Uterus (tissue), 4 donors: Measurements from ENCODE around the gene POLD3. TPM values are rescaled to one million over a fixed set of nuclear protein-coding genes. Genes with fewer than 3 reads are reported as not detected.

Source experiments
- DNase-seq, 2 donors: peaks; one replicate each; pipeline ENCODE4 v3.0.0-alpha.2; 2019 to 2020
- H3K27ac ChIP-seq, 2 donors: fragments of 200-600 bp; sonication (generic); 1 replicate in 1 of 2; 2 replicates in 1 of 2; pipeline ENCODE4 v1.5.1; 2016 to 2018
- H3K27me3 ChIP-seq, 2 donors: fragments of 200-600 bp; sonication (generic); one replicate each; pipeline ENCODE4 v1.5.1; 2018 to 2019; ENCODE audit warnings: control low read depth in 1 of 2
- H3K36me3 ChIP-seq, 2 donors: fragments of 200-600 bp; sonication (generic); one replicate each; pipeline ENCODE4 v1.5.1; 2019; ENCODE audit warnings: control low read depth in 1 of 2
- H3K4me1 ChIP-seq, 2 donors: fragments of 200-600 bp; sonication (generic); one replicate each; pipeline ENCODE4 v1.5.1; 2018 to 2019; ENCODE audit warnings: control low read depth in 1 of 2
- H3K4me3 ChIP-seq, 2 donors: fragments of 200-600 bp; sonication (generic); 1 replicate in 1 of 2; 2 replicates in 1 of 2; pipeline ENCODE4 v1.5.1; 2018 to 2019; ENCODE audit warnings: mild to moderate bottlenecking in 1 of 2
- H3K9me3 ChIP-seq, 2 donors: fragments of 200-600 bp; sonication (generic); one replicate each; pipeline ENCODE4 v1.5.1; 2019; ENCODE audit warnings: control low read depth in 1 of 2
- CTCF ChIP-seq, 4 experiments: fragments of 200-600 bp in 2 of 4; fragments of 450-650 bp in 2 of 4; sonication (generic) in 2 of 4; IDR thresholded peaks; one replicate each; pipeline ENCODE4 v1.5.1; 2016 to 2019; ENCODE audit warnings: antibody characterized with exemption in 4 of 4, mild to moderate bottlenecking in 2 of 4, moderate library complexity in 1 of 4
- POLR2A ChIP-seq, 2 donors: fragments of 450-650 bp; IDR thresholded peaks; one replicate each; pipeline ENCODE4 v1.6.1; 2016; ENCODE audit warnings: antibody characterized with exemption in 2 of 2, mild to moderate bottlenecking in 1 of 2, moderate library complexity in 1 of 2
- intact Hi-C: fragments of 100-400 bp; cut with DNase I; formaldehyde crosslinking; loops from one replicate; pipeline ENCODE4 v1.15.1; 2023; ENCODE audit warnings: low total_unique reads
- total RNA-seq, 4 donors: library from RNA; depleted of rRNA in 3 of 4; stranded (reverse); fragments of >200 nt in 3 of 4; gene quantifications; one replicate each; pipeline versions ENCODE4 v1.1.0 to v1.2.4, GENCODE V29; 2014 to 2023
- donor health status: DM: yes; HTN: yes; CAD: no.

The POLD3 gene
- total RNA-seq, 4 donors from 2014 or later = 10.3 to 32.1 (median 21.3) TPM

- no peak overlapping the region for H3K27ac ChIP-seq
- no peak for DNase-seq
- no peaks in the 10 kb centered on the region for H3K9me3 ChIP-seq
- no peaks in the 10 kb centered on the region for H3K36me3 ChIP-seq
- intact Hi-C loops = loop anchor here (10.0 kb wide), 1 partner anchor 121 kb away; no protein-coding TSS in a partner anchor
- TF ChIP-seq CTCF (IDR thresholded peaks at IDR 0.05) (no peak), POLR2A (IDR thresholded peaks at IDR 0.05) (no peak)
- H3K4me1 ChIP-seq = no peaks in the 10 kb centered on the region
- H3K27me3 ChIP-seq = no peaks in the 10 kb centered on the region
- H3K4me3 ChIP-seq = no peak overlapping the region
Observed at GRCh38 chr11:74575999-74576398, 16.4 kb upstream of the POLD3 start.

GRCh38 chr11:74577181-74577580 lies 15.2 kb upstream of the POLD3 start:
- DNase-seq = no peak

GRCh38 chr11:74577624-74578396 lies 14.6 kb upstream of the POLD3 start:
- no peaks in the 10 kb centered on the region for H3K4me1 ChIP-seq
- no peak for DNase-seq
- H3K27ac ChIP-seq = no peak overlapping the region
- H3K27me3 ChIP-seq = no peaks in the 10 kb centered on the region
- H3K9me3 ChIP-seq = no peaks in the 10 kb centered on the region
- no peaks in the 10 kb centered on the region for H3K36me3 ChIP-seq
- H3K4me3 ChIP-seq = no peak overlapping the region
- TF ChIP-seq POLR2A (IDR thresholded peaks at IDR 0.05) (no peak), CTCF (IDR thresholded peaks at IDR 0.05) (no peak)
- intact Hi-C loops = loop anchor here (10.0 kb wide), 1 partner anchor 123 kb away; no protein-coding TSS in a partner anchor

More at GRCh38 chr11:74577181-74577580, 15.2 kb upstream of the POLD3 start:
- no peaks in the 10 kb centered on the region for H3K9me3 ChIP-seq
- no peaks in the 10 kb centered on the region for H3K4me1 ChIP-seq
- H3K27ac ChIP-seq = no peak overlapping the region
- H3K27me3 ChIP-seq = no peaks in the 10 kb centered on the region
- H3K36me3 ChIP-seq = no peaks in the 10 kb centered on the region
- no peak overlapping the region for H3K4me3 ChIP-seq
- TF ChIP-seq CTCF (IDR thresholded peaks at IDR 0.05) (no peak), POLR2A (IDR thresholded peaks at IDR 0.05) (no peak)
- intact Hi-C loops = loop anchor here (10.0 kb wide), 1 partner anchor 122 kb away; no protein-coding TSS in a partner anchor

- H3K4me3 ChIP-seq = no peak overlapping the region
- no peaks in the 10 kb centered on the region for H3K27me3 ChIP-seq
- H3K27ac ChIP-seq = no peak overlapping the region
- no peaks in the 10 kb centered on the region for H3K4me1 ChIP-seq
- no peak for DNase-seq
- H3K36me3 ChIP-seq = no peaks in the 10 kb centered on the region
- TF ChIP-seq POLR2A (IDR thresholded peaks at IDR 0.05) = no peak
- TF ChIP-seq CTCF (IDR thresholded peaks at IDR 0.05) = no peak
- intact Hi-C loops = loop anchor here (10.0 kb wide), 1 partner anchor 125 kb away; no protein-coding TSS in a partner anchor
- no peaks in the 10 kb centered on the region for H3K9me3 ChIP-seq
Observed at GRCh38 chr11:74579577-74580270, 12.7 kb upstream of the POLD3 start.
